Ecto neural progenitor cell (in vitro differentiated cells): ENCODE data around the gene PAQR8.
A peak's percentile ranks its signal among the peaks of the same experiment; 100 is the strongest.

Experiments used
- DNase-seq: peaks from one replicate; pipeline ENCODE4 v3.0.0-alpha.2; 2018; ENCODE audit warnings: low spot score

The PAQR8 gene

DNA sequence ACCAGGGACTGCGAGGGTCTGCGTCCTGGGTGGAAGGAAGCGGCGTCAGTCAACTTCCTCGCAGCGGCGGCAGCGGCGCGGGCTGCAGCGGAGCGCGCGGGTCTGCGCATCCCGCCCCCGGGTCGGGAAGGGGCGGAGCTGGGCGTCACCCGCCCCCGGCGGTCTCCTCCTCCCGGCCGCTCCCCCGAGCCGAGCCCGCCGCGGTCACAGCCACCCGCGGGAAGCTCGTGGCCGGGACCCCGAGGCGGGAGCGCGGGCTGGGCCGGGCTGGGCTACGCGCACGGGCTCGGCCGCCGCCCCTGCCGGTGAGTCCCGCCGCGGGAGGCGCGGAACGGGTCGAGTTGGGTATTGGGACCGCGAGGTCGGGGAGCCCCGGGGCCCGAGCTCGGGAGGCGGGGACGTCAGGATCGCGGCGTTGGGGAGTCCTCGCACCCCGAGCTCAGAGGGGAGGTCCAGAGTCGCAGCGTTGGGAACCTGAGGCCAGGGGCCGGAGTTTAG lies at the start of gene PAQR8:
Gene PAQR8, plus strand, starts transcription at position 207 of the 498 bp plus-strand sequence. CDS start 41,063 bp downstream, outside the sequence.
- DNase-seq, result peak; percentile 78

- no peak for DNase-seq
These were observed 49.5 kb upstream of the PAQR8 start for GRCh38 chr6:52312461-52312860.

DNA sequence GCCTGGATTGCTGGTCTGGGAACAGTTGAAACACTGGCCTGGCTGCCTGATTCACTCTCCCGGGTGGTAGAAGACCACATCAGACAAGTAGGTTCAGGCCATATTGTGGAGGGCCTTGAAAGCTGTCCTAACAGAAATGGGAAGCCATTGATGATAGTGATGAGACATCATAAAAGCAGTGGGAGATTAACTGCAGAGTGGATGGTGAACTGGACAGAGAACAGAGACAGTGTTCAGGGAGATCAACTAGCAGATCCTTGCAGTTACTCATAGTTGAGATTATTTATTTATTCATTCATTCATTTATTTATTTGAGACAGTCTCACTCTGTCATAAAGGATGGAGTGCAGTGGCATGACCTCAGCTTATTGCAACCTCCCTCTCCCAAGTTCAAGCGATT lies 47.2 kb upstream of the PAQR8 start:
- DNase-seq, result no peak

GRCh38 chr6:52317211-52317610 lies 44.7 kb upstream of the PAQR8 start:
- DNase-seq, result no peak

DNA sequence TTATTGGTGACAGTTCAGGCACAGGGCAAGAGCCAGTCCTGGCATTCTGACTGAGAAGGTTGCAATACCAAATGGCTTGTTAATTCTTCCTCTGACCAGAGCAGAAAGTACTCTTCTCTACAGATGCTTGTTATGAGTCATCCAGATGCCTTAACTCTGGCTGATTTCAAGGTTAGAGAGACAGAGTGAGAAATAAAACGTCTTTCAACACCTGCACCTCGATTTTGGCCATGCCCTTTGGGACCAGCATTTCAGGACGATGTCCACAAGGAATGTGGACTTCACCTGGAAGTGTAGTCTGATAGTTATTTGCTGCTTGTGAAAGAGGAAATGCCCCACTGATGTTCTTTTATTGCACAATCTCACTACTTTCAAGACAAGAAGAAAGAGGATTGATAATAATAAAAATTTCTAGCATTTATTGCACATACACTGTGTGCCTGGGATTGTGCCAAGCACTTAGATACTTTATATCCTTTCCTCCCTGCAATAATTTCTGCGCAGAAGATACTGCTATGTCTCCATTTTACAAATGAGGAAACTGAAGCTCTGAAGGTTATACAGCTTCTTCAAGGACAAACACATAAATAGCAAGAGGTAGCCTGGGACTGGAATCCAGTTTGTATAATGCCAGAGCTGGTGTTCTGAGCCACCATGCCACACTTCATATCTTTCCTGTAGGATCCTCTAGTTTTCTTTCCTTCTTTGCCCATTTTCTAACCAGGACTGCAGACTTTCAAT lies 43.9 kb upstream of the PAQR8 start:
- DNase-seq, result no peak

DNA sequence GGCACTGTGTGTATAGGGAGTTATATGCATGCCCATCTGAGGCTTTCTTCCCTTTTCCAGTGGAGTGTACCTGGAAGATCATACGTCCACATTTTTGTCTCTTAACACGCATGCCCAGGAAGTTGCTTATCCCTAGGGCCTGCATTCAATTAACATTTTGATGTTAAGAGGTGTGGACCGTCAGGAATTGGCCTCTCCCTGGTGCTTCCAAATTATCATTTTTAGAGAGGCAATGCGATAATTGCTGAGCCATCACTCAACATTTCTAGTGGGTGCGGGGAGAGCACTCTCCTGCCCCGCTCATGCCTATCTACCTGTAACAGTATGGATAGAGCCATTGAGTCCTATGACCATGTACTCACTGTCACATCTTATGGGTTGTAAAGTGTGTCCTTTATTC lies 37.8 kb upstream of the PAQR8 start:
- DNase-seq, result no peak

DNA sequence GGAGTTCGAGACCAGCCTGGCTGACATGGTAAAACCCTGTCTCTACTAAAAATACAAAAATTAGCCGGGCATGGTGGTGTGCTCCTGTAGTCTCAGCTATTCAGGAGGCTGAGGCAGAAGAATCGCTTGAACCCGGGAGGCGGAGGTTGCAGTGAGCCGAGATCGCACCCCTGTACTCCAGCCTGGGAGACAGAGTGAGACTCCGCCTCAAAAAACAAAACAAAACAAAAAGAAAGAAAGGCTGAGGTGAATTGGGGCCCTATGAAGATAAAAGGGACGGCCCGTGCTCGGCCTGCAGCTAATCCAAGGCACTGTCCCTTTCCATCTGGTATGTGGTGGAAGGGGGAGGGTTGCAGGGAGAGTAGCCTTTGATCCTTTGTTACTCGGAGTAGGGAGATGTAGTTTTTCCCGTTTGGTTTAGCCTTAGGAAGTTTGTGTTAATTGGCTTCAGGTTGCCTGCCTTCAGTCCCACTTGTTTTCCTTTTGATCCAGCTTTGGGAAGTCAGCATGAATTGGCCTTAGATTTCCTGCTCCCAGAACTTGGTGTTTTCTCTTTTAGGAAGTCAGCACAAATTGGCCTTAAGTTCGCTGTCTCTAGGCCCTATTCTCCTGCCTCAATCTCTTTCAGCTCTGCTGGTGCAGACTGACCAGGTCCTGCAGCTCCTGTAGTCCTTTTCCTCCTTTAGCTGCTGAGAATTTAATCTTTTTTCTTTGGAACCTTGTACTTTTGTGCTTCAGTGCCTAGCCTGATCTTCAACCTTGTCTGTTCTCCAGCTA lies 36.1 kb upstream of the PAQR8 start:
- DNase-seq, result peak; percentile 68

DNA sequence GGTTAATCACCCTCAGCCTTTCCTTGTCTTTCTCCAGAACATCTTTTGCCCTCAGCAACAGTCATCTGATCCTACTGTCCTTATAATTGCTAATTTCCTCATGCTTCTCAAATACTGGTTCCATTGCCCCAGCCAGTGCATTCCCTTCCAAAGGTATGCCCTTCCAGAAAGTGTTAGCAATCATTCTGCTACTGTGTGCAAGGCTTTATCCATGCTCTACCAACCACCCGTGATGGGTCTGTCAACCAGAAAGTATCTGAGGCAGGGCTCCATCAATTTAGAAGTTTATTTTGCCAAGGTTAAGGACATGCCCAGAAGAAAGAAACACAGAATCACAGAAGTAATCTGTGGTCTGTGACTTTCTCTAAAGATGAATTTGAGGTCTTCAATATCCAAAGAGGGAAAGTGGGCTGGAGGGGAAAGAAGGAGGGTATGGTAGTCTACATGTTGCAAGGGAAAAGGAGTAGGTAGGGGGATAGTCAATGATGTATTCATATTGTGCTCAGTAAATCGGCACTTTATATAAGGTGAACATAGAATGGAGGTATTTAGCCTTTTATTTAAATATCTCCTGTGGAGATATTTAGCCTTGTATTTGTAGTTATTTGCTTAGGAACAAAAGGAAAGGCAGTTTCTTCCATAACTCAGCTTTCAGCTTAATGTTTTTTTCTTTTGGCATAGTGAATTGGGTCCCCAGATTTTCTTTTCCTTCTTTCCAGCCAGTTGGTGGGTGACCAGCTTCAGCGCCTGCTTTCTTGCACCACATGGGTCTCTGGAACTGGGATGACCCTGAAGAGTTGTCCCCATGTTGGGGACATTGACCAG lies 35.2 kb upstream of the PAQR8 start:
- DNase-seq, result no peak

- DNase-seq, result no peak
These were observed 33.7 kb upstream of the PAQR8 start for GRCh38 chr6:52328303-52328662.

DNA sequence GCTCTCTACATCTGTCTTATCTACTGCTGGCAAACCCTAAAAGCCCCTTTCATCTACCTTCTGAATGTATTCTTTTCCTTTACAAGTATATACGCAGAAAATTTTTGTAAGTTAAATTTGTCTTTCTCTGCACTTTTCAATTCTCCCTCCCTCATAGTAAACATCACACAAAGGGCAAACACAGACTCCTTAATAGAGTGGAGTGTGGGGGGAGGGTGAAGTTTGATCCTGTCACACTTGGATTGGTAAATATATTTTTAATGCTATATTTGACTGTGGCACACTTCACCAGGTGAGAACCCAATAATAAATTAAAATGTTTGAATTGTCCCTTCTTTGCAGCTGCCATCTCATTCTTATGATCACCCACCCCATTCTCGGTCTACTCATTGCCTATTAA lies 33.2 kb upstream of the PAQR8 start:
- no peak for DNase-seq

DNA sequence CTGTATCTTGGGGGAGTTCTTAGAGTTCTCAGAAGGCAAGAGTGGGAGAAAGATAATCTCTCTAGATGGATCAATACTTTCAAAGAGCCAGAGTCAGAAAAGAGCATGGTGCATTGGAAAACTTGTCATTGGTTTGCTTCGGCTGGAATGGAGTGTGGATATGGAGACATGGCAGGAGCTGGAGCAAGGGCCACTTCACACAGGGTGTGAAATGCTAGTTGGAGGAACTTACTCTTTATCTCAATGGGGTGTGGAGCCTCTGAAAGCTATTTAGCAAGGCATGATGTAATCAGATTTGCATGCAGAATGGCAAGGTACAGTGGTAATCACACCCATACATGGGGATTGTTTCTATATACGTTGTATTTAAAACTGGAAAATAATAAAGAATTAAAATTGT lies 31.5 kb upstream of the PAQR8 start:
- no peak for DNase-seq

GRCh38 chr6:52331793-52332457 lies 30.0 kb upstream of the PAQR8 start:
- DNase-seq, result no peak

GRCh38 chr6:52333840-52334200 lies 28.1 kb upstream of the PAQR8 start:
- DNase-seq, result no peak

- DNase-seq, result no peak
These were observed 26.4 kb upstream of the PAQR8 start for GRCh38 chr6:52335576-52335975.

- DNase-seq, result no peak
These were observed 24.9 kb upstream of the PAQR8 start for GRCh38 chr6:52336919-52337561.

DNA sequence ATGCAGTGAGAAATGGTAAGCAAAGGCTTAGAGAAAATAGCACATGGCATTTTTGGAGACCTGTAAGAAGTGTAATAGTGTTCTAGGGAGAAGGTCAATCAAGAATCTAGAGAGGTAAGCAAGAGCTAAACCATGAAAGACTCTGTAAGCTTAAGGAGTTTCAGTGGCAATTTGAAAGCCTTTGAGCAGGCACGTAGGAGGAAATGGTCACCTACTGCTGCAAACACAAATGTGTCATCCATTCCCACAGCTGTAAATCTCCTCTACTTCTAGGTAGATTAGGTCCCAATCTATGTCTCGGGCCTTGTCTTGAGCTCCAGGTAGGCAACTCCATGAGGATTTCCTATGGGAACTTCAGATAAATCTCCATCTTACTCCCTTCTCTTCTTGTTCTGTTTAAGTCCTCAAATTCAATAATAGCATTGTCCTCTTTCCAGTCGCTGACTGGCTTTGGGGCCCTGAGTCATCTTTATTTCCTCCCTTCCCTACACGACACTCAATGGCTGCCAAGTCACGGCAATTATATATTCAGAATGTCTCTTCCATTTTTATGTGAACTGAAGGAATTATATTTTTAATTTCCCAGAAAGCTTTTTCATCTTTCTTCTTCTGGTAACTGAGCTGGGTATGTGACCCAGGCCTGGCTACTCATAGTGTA lies 24.2 kb upstream of the PAQR8 start:
- no peak for DNase-seq

GRCh38 chr6:52340603-52340880 lies 21.4 kb upstream of the PAQR8 start:
- no peak for DNase-seq

GRCh38 chr6:52341561-52342260 lies 20.2 kb upstream of the PAQR8 start:
- DNase-seq, result no peak

DNA sequence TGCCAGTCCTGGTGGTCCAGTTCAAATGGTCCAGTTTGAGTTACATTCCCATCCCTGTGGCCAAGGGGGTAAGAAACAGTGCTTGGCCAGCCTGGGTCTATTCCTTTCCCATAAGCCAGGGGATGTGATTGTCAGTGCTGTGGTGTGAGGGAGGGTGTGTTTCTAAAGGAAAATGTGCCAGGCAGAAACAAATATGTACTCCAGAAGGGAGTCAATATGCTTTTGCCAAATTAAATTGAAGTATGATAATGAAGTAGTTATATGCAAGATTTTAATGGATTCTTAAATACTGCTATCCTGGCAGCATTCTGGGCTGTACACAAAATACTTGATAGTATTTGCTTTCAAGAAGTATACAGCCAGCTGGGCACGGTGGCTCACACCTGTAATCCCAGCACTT lies 16.6 kb upstream of the PAQR8 start:
- DNase-seq, result no peak

GRCh38 chr6:52346503-52346902 lies 15.4 kb upstream of the PAQR8 start:
- DNase-seq, result no peak

DNA sequence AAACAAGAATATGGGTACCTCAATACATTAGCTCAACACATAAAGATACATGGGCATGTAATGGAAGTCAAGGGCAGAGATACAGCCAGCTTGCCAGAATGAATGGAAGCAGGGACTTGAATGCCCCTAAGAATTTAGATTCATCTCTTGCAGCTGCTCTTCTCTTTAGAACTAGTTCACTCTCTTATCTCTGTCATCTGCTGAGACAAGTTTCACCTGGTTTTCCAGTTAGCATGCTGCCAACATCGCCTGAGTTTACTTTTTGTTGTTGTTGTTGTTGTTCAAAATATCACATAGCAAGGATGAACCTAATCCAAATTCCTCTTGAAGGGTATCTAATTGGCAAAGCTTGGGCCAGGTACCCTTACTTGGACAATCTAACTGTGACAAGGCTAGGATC lies 14.1 kb upstream of the PAQR8 start:
- DNase-seq, result no peak
